Stimulated activated CD4-positive, alpha-beta T cell treated with anti-CD3 and anti-CD28 coated beads, TNF-alpha, amount 100 ng/mL, for 24 hours (primary cell): ENCODE measurements around the gene SRF.
"Not testable (repeated sequence)": the region's sequence is repeated elsewhere in the genome, so short reads cannot be mapped to it uniquely, and the experiment has no call there.

Source experiments
- DNase-seq, 3 experiments: peaks; one replicate each; pipeline ENCODE4 v3.0.0-alpha.2; 2020; ENCODE audit warnings: low read depth in 3 of 3

The SRF gene

GRCh38 chr6:43170931-43171706 lies at the start of gene SRF:
TSS of gene SRF (plus strand) at chr6:43171269. CDS start at chr6:43171657, 388 bp downstream.
- peak; percentile 94 to 99 (median 99) for DNase-seq

- DNase-seq: no peak
These were observed 48.9 kb upstream of the SRF start for GRCh38 chr6:43122146-43122545.

- no peak for DNase-seq
These were observed 47.4 kb upstream of the SRF start for GRCh38 chr6:43123461-43124314.

- DNase-seq: no peak
These were observed 46.6 kb upstream of the SRF start for GRCh38 chr6:43124481-43124880.

- DNase-seq: no peak
These were observed 46.0 kb upstream of the SRF start for GRCh38 chr6:43125119-43125518.

GRCh38 chr6:43125555-43125954 lies 45.5 kb upstream of the SRF start:
- no peak for DNase-seq

GRCh38 chr6:43127180-43127579 lies 43.9 kb upstream of the SRF start:
- DNase-seq: no peak

GRCh38 chr6:43127877-43128276 lies 43.2 kb upstream of the SRF start:
- DNase-seq: no peak

GRCh38 chr6:43128926-43129325 lies 42.1 kb upstream of the SRF start:
- DNase-seq: no peak

- peak in 1 of 3 experiments; percentile 7 for DNase-seq
These were observed 41.5 kb upstream of the SRF start for GRCh38 chr6:43129434-43130194.

GRCh38 chr6:43130429-43130828 lies 40.6 kb upstream of the SRF start:
- no peak for DNase-seq

- not testable (repeated sequence) for DNase-seq
These were observed 39.7 kb upstream of the SRF start for GRCh38 chr6:43131379-43131778.

GRCh38 chr6:43138267-43138666 lies 32.8 kb upstream of the SRF start:
- DNase-seq: no peak

- DNase-seq: not testable (repeated sequence)
These were observed 31.1 kb upstream of the SRF start for GRCh38 chr6:43139973-43140372.

GRCh38 chr6:43141644-43142043 lies 29.4 kb upstream of the SRF start:
- no peak for DNase-seq

GRCh38 chr6:43142101-43142500 lies 29.0 kb upstream of the SRF start:
- DNase-seq: peak in 1 of 3 experiments; percentile 2

- peak; percentile 52 to 72 (median 54) for DNase-seq
These were observed 27.6 kb upstream of the SRF start for GRCh38 chr6:43143235-43144128.

- no peak for DNase-seq
These were observed 26.2 kb upstream of the SRF start for GRCh38 chr6:43144879-43145278.

GRCh38 chr6:43146261-43146660 lies 24.8 kb upstream of the SRF start:
- DNase-seq: no peak

GRCh38 chr6:43146709-43147688 lies 24.1 kb upstream of the SRF start:
- no peak for DNase-seq
